SK-N-MC (cell line): Measurements from ENCODE around the gene OR2T6.
"Not testable (repeated sequence)": the region's sequence is repeated elsewhere in the genome, so short reads cannot be mapped to it uniquely, and the experiment has no call there.

ENCODE experiments used
- DNase-seq: peaks from one replicate; pipeline ENCODE4 v3.0.0-alpha.2; 2011; ENCODE audit warnings: low read depth, low spot score
- H3K27ac ChIP-seq: fragments of 200-600 bp; sonication (generic); 2 replicates; pipeline ENCODE4 v1.5.1; 2016; ENCODE audit warnings: mixed run types
- H3K36me3 ChIP-seq: fragments of 200-600 bp; sonication (generic); 2 replicates; pipeline ENCODE4 v1.6.1; 2017; ENCODE audit warnings: antibody characterized with exemption, low read length, mixed read lengths; ENCODE audit not compliant: insufficient read depth
- H3K4me3 ChIP-seq: fragments of 200-600 bp; sonication (generic); 2 replicates; pipeline ENCODE4 v1.5.1; 2016
- H3K9ac ChIP-seq: fragments of 200-600 bp; sonication (generic); 2 replicates; pipeline ENCODE4 v1.8.0; 2017; ENCODE audit warnings: mixed run types, mixed read lengths; ENCODE audit not compliant: insufficient read length
- H3K9me3 ChIP-seq: fragments of 200-600 bp; sonication (generic); 2 replicates; pipeline ENCODE4 v1.6.1; 2017; ENCODE audit warnings: low read depth, mild to moderate bottlenecking, antibody characterized with exemption, low read length, moderate library complexity, mixed read lengths
- EZH2 ChIP-seq: fragments of 200-600 bp; sonication (generic); IDR thresholded peaks from one replicate; pipeline ENCODE4 v1.6.1; 2017; ENCODE audit warnings: antibody characterized with exemption
- FOXP2 ChIP-seq: optimal IDR thresholded peaks from 2 replicates; pipeline ENCODE3; 2011; ENCODE audit warnings: mild to moderate bottlenecking, moderate library complexity; ENCODE audit not compliant: insufficient read depth; ENCODE audit errors: extremely low read length, control extremely low read depth
- POLR2AphosphoS5 ChIP-seq: IDR thresholded peaks from 2 replicates; pipeline ENCODE4 v1.6.1; 2012; ENCODE audit warnings: mild to moderate bottlenecking, low read depth, low read length, borderline replicate concordance

The OR2T6 gene

DNA sequence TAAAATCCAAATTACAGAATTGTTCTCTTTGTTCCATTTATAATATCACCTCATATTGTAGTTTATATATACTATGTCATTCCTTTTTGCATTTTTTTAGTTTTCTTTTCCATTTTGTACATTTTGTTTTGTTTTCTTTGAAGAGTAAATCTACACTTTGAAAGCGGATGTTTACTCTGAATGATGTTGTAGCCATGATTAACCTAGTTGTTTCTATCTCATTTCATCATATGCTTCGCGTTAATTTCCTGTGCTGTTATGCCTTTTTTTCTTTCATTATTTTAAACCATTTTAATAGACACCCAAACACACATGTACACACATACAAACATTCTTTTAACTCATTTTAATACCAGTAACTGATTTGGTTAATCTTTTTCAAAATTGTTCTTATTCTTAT, 5.3 kb downstream of the OR2T6 start:
- no peaks in the 10 kb centered on the region for H3K9me3 ChIP-seq
- no peak for DNase-seq
- no peak overlapping the region for H3K27ac ChIP-seq
- H3K9ac ChIP-seq = no peak overlapping the region
- no peaks in the 10 kb centered on the region for H3K36me3 ChIP-seq
- H3K4me3 ChIP-seq = no peak overlapping the region
- TF ChIP-seq POLR2AphosphoS5 (no peak), EZH2 (no peak), FOXP2 (no peak)

DNA sequence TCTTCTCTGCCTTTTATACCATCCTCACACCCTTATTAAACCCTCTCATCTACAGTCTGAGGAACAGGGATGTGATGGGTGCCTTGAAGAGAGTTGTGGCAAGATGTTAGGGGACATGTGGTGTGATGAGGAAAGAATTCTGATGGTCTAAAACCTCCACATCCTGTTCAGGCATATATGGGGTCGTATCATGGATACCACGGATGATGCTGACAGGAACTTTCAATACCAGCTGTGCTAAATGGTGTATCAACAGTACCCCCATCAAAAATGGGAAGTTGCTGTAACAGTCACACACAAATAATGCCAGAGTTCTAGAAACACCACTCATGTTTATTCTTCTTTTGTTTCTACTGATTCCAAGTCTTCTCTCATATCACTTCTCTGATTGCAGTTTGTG, 12.9 kb downstream of the OR2T6 start:
- no peak for TF ChIP-seq FOXP2
- TF ChIP-seq POLR2AphosphoS5 = no peak
- TF ChIP-seq EZH2 = no peak
- Histone ChIP-seq H3K9ac (no peak overlapping the region), H3K27ac (no peak overlapping the region), H3K9me3 (no peaks in the 10 kb centered on the region), H3K36me3 (no peaks in the 10 kb centered on the region), H3K4me3 (no peak overlapping the region)
- no peak for DNase-seq

DNA sequence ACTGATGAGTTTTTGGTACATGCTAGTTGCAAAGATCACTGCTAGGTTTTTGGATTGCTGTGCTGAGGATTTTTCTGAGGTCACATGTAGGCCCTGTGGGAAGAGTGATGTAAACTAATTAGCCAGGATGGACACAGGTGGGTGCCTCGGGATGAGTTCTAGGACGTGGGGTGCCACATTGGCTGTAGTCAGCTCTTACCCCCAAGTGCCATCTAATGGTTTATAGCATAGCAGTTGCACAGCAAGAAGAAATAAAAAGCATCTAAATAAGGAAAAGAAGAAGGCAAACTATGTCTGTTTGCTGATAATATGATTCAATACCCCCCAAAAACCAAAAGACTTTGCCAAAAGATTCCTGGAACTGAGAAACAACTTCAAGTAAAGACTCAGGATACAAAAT, 17.5 kb downstream of the OR2T6 start:
- Histone ChIP-seq H3K36me3 (no peaks in the 10 kb centered on the region), H3K27ac (no peak overlapping the region), H3K4me3 (no peak overlapping the region), H3K9me3 (no peaks in the 10 kb centered on the region), H3K9ac (no peak overlapping the region)
- no peak for DNase-seq
- TF ChIP-seq POLR2AphosphoS5 = no peak

DNA sequence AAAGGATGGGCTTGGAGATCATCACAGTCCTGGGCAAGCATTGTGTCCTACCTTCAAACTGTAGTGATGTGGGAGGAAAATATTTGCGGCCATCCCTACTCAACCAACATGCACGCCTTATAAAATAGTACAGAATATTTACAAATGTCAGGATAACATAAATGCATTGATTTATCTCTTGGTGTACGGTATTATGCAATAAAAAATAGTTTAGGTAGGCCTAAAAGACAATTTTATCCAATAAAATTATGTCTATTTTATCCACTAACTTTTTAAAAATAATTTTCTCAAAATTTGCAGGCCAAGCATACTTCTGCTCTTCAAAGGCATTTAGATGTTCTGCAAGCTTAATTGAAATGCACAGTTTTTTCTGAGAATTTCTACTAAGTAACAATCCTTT, 27.2 kb downstream of the OR2T6 start, which contains the start of gene OR2T1:
TSS of gene OR2T1 (plus strand) at position 301 of the 400 bp plus-strand sequence. CDS start 3,100 bp downstream, outside the sequence.
- Histone ChIP-seq H3K9me3 (0 out of 2 replicates have a peak, but pooled peaks cover 2% of the 10 kb centered on the region), H3K27ac (no peak within 1 kb of the TSS), H3K36me3 (no peaks in the 10 kb centered on the region), H3K4me3 (no peak within 1 kb of the TSS), H3K9ac (no peak within 1 kb of the TSS)
- no peak for TF ChIP-seq POLR2AphosphoS5
- TF ChIP-seq EZH2 = no peak
- no peak for TF ChIP-seq FOXP2
- DNase-seq = no peak

DNA sequence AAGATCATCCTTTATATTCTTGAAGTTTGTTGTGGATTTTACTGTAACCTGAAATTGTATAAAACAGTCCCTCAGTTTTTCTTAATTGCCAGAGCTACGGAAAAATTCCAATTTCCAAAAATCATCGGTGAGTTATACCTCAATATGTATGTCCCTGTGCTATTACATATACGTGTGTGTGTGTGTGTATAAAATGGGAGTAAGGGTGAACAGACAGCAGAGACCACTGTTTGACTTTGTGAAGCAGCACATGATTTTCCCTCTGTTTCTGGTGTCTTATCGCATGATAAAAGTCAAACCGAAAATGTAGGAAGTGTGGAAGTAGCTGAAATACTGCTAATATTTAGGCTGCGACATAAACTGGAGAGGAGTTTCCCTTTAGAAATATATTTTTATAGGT, 28.5 kb downstream of the OR2T6 start:
- Histone ChIP-seq H3K27ac (no peak overlapping the region), H3K4me3 (no peak overlapping the region), H3K36me3 (no peaks in the 10 kb centered on the region), H3K9me3 (0 out of 2 replicates have a peak, but pooled peaks cover 2% of the 10 kb centered on the region), H3K9ac (no peak overlapping the region)
- no peak for TF ChIP-seq FOXP2
- TF ChIP-seq POLR2AphosphoS5 = no peak
- TF ChIP-seq EZH2 = no peak
- peak; percentile 47 for DNase-seq

DNA sequence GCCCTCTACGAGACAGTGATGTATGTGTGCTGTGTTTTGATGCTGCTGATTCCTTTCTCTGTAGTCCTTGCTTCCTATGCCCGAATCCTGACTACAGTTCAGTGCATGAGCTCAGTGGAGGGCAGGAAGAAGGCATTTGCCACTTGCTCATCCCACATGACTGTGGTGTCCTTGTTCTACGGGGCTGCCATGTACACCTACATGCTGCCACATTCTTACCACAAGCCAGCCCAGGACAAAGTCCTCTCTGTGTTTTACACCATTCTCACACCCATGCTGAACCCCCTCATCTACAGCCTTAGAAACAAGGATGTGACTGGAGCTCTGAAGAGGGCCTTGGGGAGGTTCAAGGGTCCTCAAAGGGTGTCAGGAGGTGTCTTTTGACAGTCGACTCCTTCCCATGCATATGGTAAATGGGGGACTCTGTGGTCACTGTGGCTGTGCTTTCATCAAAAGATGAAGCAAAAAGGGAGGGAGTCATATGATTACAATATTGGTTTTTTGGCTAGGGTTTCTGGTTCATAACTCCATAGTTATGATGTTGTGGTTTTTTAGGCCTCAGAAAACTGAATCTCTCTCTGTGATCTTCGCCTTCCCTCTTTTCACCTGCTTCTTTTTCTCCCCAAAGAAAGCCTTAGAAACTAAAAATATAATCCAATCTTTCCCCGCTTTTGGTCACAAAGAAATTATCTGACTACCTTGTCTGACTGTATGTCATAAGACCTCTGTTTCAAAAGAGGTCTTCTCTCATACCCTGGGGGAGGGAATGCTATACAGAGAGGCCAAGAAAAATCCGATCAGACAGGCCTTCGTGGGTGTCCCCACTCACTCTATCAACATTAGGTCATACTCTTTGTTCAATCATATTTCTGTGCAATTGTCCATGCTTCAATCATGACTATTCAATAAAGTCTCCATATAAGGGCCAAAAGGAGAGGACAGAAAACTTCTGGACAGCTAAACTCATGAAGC, 31.5 kb downstream of the OR2T6 start:
- no peak overlapping the region for H3K9ac ChIP-seq
- DNase-seq = no peak
- no peak overlapping the region for H3K27ac ChIP-seq
- 0 out of 2 replicates have a peak, but pooled peaks cover 2% of the 10 kb centered on the region for H3K9me3 ChIP-seq
- H3K36me3 ChIP-seq = no peaks in the 10 kb centered on the region
- no peak overlapping the region for H3K4me3 ChIP-seq
- TF ChIP-seq FOXP2 = no peak
- no peak for TF ChIP-seq EZH2
- TF ChIP-seq POLR2AphosphoS5 = no peak

DNA sequence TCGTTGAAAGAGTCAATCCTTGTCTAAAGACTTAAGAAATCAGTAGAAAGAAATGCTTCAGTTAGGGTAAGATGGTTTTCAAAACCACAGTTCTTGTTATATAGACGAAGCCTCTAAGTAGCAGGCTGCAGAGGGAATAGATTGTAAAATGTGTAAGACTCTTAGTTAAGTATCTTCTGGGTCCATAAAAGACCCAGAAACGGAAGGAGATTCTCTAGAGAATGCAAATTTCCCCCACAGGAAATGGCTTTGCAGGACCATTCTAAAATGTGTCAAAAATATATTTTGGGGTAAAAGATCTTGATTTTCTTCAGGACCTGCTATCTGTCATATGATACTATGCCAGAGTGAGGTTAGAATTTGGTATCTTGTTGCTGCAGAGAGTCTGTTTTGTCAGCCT, 40.7 kb downstream of the OR2T6 start:
- Histone ChIP-seq H3K36me3 (no peaks in the 10 kb centered on the region), H3K9ac (no peak overlapping the region), H3K9me3 (peaks cover 4% of the 10 kb centered on the region; the same call in 1 of the 2 replicates), H3K4me3 (no peak overlapping the region), H3K27ac (no peak overlapping the region)
- no peak for TF ChIP-seq POLR2AphosphoS5
- no peak for TF ChIP-seq FOXP2
- TF ChIP-seq EZH2 = no peak
- no peak for DNase-seq

DNA sequence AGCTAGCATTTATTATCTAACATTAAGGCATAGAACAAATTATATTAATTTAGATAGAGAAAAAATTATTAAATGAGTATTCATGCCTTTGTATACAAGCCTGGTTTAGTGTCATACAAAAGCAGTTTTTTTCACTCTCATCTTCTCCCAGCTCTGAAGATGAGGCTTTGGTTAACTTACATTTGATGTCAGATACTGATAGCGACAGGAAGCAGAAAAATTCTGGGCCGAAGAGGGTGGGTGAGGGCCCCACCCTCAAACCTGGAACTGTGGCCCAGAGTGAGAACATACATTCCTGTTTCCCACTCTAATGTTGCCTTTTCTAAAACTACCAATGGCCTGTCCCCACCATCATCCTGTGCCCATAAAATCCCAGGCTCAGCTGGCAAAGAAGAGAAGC, 42.3 kb downstream of the OR2T6 start:
- Histone ChIP-seq H3K36me3 (no peaks in the 10 kb centered on the region), H3K27ac (no peak overlapping the region), H3K9ac (no peak overlapping the region), H3K9me3 (peaks cover 4% of the 10 kb centered on the region; the same call in 1 of the 2 replicates), H3K4me3 (no peak overlapping the region)
- no peak for DNase-seq
- no peak for TF ChIP-seq EZH2
- TF ChIP-seq POLR2AphosphoS5 = no peak

DNA sequence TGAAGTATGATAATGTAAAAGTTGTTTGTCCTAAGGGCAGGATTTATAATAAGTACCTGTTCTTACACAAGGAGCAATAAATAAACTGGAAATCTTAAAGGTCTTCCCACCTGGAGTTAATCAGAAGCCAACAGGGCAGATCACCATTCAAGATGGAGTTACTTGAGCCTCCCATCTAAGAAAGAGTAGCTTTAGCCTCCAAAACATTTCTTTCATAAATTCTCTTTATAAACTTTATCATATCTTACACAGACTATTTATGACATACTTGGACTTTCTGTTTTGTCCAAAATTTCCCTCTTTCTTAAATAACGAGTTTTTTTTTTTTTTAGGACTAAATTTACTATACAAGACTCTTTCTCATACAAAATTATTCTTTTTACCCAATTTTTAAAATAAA, 45.8 kb downstream of the OR2T6 start:
- Histone ChIP-seq H3K9ac (no peak overlapping the region), H3K4me3 (no peak overlapping the region), H3K36me3 (no peaks in the 10 kb centered on the region), H3K9me3 (peaks cover 4% of the 10 kb centered on the region; the same call in 1 of the 2 replicates), H3K27ac (no peak overlapping the region)
- no peak for TF ChIP-seq EZH2
- TF ChIP-seq FOXP2 = no peak
- TF ChIP-seq POLR2AphosphoS5 = no peak
- no peak for DNase-seq

DNA sequence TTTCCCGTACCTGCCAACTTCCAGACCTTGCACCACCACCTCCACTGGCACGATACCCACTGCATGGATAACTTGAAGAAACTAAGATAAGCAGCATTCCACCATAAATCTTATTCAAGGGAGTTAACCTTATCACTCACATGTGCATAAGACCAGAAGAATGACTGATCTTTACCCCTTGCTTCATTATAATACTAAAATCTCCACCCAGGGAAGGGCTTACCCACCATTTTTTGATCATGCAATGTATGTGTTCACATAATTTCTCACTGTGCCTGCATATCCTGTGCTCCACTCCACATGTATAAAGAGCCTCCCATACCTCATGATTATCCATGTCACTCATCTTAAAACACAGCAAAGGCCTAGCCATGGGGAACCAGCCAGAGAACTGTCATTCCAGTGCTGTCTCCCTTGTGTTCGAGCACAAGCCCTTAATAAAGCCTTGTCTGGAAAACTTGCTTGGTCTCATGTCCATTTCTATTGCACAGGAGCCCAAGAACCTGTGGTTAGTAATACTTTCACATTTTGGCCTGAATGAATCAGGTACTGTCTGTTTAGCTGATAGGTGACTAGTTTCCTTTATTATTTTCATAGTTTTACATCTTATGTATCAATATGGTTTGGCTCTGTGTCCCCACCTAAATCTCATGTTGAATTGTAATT, 52.1 kb downstream of the OR2T6 start:
- H3K36me3 ChIP-seq, DNase-seq, H3K27ac ChIP-seq, H3K4me3 ChIP-seq, H3K9me3 ChIP-seq, H3K9ac ChIP-seq: not testable (repeated sequence)

DNA sequence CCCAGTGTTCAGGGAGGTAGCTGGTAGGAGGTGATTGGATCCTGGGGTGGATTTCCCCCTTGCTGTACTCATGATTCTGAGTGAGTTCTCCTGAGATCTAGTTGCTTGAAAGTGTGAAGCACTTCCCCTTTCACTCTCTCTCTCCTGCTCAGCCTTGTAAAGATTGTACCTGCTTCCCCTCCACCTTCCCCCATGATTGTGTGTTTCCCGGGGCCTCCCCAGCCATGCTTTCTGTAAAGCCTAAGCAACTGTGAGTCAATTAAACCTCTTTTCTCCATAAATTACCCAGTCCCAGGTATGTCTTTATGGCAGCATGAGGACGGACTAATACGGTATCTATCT, 52.6 kb downstream of the OR2T6 start:
- not testable (repeated sequence) for H3K36me3 ChIP-seq, H3K9me3 ChIP-seq, H3K4me3 ChIP-seq, H3K9ac ChIP-seq, DNase-seq, H3K27ac ChIP-seq

DNA sequence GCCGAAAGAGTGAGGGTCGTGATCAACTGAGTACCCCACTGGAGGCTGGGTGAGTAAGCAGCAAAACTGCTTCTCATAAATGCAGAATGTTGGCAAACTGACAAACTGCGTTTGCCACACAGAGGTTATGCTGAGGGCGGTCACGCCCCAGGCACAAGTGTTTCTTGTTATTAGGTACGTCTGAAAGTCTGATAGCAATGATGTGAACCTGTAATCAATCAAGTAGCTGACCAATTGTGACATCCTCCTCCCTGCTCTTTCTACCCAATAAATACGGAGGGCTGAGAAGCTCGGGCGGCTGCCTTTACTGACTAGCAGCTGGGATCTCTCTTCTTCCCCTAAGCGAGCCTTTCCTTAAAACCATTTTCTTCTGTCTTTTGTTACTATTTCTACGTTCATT, 56.1 kb downstream of the OR2T6 start:
- H3K9ac ChIP-seq, H3K27ac ChIP-seq, DNase-seq, H3K4me3 ChIP-seq, H3K36me3 ChIP-seq, H3K9me3 ChIP-seq: not testable (repeated sequence)

DNA sequence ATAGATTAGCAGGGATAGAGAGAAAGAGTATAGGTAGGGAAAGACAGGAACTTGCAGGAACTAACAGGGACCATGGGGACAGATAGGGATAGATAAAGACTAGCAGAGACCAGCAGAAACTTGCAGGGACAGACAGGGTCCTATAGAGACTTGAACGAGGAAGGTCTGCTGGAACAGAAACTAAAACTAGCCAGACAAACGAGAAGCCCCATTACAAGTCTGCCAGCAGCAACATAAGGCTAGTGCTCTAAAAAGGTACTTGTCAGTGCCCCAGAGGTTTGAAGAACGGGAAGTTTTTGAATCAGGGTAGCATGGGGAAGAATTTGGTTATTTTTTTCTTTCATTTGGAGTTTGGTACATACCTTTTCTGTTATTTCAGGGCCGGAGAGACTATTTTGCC, 56.7 kb downstream of the OR2T6 start:
- DNase-seq, H3K27ac ChIP-seq, H3K9ac ChIP-seq, H3K9me3 ChIP-seq, H3K4me3 ChIP-seq, H3K36me3 ChIP-seq: not testable (repeated sequence)
